Activated gamma-delta T cell (primary cell): Measurements from ENCODE around the gene TBX2.

Experiments
- DNase-seq: peaks from one replicate; lab custom pipeline; 2025; lab: John Stamatoyannopoulos, UW

Gene TBX2

DNA sequence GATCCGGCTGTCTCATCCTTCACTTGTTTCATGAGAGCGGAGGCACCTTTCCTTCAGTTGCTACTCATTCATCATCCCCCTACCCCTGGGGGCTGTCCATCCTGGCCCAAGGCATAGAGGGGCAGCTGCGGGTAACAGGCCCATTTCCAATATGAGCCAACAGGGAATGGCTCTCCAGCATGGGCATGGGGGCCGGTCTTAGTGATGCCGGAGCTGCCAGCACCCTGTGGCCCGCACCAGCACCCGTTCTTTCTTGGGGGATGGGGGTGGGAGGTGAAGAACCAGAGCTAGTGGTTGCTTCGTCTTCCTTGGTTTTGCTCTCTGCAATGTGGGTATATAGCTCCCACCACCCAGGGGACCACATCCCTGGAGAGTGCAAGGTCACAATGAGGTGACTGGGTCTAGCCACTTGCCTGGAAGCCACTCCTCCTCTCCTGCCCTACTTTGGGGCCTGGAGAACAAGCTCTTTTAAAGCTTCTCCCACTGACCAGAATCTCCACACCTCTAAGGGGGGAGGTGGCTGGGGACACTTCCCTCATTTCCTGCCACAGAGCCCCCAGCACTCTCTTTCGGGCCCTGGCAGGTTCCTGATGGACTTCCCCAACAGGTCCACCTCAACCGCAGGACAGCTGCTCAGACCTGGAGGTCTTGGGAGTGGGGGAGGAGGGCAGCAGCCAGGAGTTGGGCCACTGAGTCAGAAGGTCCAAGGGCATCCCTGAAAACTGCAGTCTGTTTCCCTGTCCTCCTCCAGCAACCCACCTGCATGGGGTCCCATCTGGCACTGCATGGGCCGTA is 11.9 kb upstream of the TBX2 start:
- no peak for DNase-seq

- DNase-seq, result no peak
These were observed 10.9 kb upstream of the TBX2 start for GRCh38 chr17:61388561-61389356.

DNA sequence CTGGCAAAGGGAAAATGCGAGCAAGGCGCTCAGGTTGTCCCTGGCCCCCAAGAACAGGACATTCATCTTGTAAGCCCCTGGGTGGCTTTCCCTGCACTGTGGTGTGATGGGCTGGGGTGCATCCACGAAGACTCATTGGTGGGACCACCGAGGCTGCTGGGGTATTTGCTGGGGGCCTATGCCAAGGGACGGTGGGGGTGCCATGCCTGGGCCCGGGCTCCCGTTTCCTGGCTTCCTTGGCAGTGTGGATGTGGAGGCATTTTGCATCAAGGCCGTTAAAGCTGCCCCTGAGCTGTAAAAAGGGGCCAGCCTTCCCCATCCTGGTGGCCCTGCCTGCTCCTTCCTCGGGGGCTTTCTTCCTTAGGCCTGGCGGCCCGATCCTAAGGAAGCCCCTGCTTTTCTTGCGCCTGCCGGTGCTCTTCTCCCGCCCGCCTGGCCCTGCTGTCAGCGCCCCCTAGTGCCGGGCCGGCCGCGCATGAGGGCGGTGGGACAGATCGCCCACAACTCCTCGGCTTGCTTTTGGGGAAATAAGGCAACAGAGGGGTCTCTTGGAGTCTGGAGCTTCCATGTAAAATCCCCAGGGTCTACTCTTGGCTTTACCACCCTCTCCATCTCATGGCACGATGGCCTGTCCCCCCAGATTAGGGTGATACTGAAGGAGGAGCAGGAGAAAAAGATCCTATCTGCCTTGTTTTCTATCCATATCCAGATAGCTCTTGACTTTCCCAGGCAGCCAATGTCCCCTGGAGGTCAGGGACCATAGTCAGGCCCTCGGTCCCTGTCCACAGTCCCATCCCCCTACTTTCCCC is 9.8 kb upstream of the TBX2 start:
- no peak for DNase-seq

DNA sequence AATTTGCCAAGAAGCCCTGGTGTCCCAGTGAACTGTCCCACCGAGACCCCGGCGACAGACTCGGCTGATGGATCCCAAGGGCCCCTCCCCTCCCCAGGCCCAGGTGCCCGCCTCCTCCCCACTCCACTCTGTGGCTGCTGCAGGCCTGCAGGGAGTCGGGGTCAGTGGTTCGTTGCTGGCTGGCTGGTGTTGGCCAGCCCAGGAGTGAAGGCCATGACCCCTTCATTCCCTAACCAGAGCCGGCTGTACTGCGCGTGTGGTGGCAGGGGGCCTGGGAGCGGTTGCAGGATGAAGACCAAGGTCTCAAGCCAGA is 9.2 kb upstream of the TBX2 start:
- no peak for DNase-seq

GRCh38 chr17:61391595-61392291 is 7.9 kb upstream of the TBX2 start:
- DNase-seq, result no peak

DNA sequence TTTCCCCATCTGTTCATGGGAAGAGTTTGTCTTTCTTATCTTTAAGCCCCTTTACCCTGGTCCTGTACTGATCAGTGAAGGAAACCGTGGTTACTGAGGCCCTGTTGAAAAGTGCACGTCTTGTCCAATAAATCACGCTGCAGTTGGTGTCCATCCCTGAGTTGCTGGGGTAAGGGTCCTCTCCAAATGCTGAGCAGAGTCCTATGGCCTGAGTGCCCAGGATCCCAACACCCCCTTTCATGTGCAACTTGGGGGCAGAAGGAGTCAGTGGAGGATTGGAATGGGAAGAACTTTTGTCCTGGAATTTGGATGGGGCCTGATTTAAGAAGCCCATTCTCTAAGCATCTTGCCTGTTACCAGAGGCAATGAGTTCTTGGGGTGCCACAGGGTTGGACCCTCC is 7.0 kb upstream of the TBX2 start:
- no peak for DNase-seq

DNA sequence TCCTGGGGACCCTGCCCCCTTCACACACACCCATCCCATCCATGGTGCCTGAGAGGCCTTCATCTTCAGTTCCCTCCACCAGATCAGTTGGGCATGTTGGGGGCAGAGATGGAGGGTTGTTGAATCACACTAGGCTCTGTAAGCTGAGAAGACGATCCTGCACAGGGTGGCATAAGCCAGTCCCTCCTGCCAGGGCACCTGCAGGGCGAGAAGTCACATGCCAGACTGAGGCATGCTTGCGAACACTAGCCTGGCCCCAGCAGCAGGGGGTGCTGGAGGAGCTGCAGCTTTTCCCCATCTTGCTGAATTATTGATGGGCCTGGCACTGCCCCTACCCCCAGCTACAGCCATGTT is 6.1 kb upstream of the TBX2 start:
- no peak for DNase-seq

DNA sequence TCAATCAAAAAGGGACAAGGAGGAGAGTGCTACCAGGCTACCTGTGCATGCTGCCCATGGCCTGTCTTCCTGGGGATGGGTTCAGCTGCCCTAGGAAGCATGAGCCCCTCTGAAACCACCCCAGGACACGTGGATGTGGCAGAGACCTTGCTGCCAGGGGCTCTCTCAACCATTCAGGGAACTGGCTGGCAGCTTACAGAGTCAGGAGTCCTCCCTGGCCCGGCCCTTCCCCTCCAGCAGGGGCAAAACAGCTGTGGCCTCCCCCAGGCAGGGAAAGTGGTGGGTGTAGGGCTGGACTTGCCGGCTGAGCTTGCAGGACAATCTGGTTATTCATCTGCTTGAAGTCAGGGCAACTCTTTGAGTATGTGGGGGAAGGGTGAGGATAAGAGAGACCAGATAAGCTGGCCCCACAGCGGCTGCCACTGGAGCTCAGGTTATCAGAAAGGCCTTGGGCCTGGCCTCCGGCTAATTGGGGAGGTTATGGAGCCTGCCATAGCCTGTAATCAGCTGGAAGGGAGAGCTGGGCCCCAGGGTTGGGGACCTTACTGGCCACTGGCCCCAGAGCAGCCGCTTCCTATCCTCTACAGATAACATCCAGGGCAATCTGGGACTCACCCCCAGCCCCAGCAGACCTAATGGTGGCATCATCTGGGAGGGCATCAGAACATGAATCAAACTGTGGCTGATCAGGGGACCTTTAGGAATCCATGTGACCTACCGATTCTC is 5.6 kb upstream of the TBX2 start:
- DNase-seq, result no peak

DNA sequence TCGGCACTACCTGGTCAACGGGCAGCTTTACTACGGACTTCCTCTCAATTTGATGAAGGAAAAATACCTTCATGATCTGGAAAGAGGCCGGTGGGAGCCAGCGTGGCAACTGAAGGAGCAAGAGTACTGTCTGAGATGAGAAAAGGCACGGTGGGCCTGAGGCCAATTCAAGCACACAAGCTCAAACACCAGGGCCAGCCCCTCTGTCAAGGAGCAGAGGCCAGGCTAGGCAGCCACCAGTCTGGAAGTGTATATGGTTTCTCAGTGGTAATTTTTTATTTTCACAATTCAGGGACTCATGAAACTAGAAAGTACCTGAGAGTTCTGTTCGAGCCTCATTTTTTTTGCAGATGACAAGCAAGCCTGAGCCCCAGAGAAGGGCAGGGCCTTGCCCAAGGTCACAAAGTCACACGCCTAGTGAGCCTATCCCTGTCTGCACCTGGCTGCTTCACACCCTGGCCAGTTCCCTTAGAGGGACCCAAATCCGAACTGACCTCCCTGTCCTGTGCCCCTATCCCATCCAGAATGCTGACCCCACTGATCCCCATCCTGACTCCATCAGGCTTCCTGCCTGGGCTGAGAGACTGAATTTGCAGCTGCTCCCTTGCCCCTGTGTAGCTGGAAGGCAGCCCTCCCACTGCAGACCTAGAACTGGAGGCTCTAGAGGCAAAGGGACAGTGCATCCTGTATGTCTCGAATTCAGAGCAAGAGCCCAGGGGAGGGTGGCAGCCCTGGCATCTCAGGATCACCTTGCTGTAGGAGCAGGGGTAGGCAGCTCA is 4.8 kb upstream of the TBX2 start:
- DNase-seq, result no peak

GRCh38 chr17:61395409-61395982 is 4.1 kb upstream of the TBX2 start:
- no peak for DNase-seq

DNA sequence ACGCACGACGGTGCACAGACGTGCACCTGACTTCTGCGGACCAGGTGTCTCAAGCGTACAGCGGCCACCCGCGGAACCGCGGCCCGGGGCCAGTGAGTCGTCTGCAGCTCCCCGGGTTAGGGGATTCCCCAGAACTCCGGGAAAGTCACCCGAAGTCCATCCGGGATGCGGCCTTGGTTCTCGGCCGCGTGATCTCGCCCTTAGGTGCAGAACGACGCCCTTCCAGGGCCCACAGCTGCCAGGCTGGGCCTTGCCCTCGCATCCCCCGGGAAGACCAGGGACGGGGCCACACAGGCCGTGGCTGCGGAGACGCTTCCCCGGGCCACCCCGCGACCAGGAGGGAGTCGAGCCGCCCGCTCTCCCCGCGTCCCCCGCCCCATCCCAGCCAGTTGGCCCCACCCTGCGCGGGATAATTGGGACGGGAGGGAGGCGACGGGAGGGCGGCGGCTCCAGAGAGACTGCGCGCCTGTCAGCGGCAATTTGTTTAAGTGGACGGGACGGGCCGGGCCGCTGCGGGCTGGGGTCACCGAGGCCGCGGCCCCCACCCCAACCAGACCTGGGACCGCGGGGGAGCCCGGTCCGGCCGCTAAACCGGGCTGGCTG is 3.6 kb upstream of the TBX2 start:
- DNase-seq, result no peak

DNA sequence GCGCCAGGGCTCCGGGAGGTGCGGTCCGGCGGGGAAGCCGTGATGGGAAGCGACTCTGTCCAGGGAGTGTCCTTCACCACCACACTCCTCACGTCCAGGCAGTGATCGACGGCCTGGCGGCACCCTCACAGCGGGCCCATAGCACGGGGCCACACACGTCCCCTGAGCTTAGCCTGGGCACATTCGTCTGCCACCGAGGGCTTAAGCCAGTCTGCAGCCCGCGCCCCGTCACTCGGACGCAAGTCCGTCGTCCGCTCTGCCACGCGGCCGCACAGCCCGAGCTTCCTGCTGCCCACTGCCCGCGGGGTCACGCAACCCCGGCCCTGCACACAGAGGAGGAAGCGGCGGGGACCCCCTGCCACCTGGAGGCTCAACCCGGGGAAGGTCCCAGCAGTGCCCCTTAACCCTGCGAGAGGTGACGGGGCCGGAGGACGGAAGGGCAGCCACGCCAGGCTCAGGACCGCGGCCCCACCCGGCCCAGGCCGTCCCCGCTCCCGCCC is 3.0 kb upstream of the TBX2 start:
- no peak for DNase-seq

DNA sequence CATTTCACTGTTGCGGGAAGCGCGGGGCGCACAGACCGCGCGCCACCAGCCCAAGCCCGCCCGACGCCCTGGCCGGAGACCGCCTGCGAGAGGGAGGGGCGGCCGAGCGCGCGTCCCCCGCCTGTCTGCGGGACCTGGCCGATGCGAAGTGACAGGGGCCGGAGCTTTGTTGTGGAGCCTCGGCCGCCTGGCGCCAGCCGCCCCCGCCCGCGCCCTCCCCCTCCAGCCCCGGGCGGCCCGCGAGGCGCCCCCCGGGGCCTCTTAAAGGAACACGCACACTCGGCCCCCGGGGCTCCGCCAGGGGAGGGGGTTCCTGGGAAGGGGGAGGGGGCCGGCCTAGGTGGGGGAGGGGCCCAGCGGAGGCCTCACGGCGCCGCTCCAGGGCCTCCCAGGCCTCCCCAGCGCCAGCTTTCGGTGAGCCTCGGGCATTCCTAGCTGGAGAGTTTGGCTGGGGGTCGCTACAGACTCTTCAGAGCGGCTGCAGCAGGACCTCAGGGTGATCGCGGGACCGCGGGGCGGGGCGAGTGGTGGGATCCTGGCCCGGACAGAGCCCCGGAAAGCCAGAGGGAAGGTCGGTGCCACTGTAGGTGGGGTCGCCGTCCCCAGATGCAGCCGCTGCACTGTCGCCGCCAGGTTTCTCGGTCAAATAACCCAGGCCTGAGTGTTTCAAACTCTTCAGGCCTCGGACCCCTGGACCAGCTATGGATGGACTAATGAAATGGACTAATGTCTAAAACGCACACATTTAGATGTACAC is 2.4 kb upstream of the TBX2 start:
- no peak for DNase-seq

DNA sequence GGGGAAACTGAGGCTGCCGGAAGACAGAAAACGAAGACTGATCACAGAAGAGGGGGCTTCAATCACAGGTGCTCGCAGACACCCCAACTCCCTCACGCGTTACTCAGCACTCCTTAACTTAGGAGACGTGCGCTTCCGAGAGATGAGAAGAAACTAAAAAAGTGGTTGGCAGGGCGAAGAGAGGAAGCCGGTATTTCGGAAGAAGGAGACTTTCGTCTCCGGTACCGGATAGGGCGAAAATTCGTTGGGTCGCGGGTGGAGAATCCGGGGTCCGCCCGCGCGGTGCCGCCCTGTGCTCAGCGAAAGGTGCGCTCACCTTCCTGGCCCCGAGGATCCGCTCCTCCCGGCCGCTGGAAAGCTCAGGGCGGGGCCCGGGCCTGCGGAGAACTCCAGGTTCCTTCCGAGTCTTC is 917 bp upstream of the TBX2 start:
- DNase-seq, result no peak

GRCh38 chr17:61400066-61400716 is 548 bp downstream of the TBX2 start:
- no peak for DNase-seq

DNA sequence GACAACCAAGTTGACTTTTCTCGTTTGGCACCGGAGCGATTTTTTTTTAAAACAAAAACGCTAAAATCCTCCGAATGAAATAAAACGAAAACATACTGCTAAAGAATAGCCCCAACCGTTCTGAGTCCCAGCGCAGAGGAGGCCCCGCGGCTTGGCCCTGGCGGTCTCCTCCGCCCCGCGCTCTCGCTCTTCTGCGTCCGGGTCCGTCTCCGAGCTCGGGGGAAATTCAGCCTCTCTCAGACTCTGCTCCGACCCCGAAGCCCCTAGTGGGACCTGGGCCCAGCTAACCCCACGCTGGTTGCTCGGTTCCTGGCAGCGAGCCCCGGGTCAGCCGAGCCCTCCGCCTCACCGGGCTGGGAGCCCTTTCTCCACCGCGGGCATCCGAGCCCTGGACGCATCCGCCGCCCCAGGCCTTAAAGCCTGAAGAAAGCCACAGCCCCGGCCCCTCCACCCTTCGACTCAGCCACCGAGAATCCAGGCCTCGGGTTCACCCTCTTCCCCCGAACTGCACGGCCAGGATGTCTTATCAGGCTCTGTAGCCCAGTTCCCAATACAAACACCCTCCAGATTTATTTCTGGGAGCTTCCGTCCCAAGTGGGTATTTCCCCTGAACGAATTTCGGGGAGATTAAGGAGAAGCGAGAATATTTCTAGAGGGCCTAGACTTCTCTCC is 1.2 kb downstream of the TBX2 start:
- DNase-seq, result no peak

DNA sequence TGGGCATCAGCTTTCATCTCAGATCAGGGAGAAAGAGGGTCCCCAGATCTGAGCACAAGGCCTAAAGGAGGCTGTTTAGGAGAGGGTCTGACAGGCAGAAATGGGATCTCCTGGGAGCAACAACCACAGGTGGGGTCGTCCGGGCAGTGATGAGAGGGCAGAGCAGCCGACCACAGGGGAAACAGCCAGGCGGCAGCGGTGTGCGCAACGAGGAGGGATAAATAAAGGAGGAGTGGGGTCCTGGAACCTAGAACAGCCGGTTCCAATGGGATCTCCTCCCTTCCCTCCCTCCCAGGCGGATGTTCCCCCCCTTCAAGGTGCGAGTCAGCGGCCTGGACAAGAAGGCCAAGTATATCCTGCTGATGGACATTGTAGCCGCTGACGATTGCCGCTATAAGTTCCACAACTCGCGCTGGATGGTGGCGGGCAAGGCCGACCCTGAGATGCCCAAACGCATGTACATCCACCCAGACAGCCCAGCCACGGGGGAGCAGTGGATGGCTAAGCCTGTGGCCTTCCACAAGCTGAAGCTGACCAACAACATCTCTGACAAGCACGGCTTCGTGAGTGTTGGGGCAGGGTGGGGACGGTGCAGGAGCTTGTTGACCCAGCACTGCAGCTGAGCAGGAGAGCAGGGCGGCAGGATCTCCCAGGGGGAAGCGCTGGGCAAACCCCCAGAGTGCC is 1.9 kb downstream of the TBX2 start:
- no peak for DNase-seq
